Muscle of back (tissue), 11 donors: ENCODE measurements around the gene NOC3L. TPM values are rescaled to one million over a fixed set of nuclear protein-coding genes. Genes with fewer than 3 reads are reported as not detected.
A peak's percentile ranks its signal among the peaks of the same experiment; 100 is the strongest.
"Not testable (repeated sequence)": the region's sequence is repeated elsewhere in the genome, so short reads cannot be mapped to it uniquely, and the experiment has no call there.

ENCODE experiments used
- DNase-seq, 3 donors: peaks; one replicate each; pipeline versions ENCODE4 v3.0.0 to v3.0.0-alpha.2; 2013
- polyA plus RNA-seq, 10 donors: library from polyadenylated mRNA; unstranded; fragments of 120-200 nt; gene quantifications; one replicate each; pipeline ENCODE4 v1.2.1, GENCODE V29; 2013; ENCODE audit not compliant: insufficient read length in 10 of 10

The NOC3L gene
- polyA plus RNA-seq, 10 donors, result 12.7 to 21.3 (median 16.7) TPM

DNA sequence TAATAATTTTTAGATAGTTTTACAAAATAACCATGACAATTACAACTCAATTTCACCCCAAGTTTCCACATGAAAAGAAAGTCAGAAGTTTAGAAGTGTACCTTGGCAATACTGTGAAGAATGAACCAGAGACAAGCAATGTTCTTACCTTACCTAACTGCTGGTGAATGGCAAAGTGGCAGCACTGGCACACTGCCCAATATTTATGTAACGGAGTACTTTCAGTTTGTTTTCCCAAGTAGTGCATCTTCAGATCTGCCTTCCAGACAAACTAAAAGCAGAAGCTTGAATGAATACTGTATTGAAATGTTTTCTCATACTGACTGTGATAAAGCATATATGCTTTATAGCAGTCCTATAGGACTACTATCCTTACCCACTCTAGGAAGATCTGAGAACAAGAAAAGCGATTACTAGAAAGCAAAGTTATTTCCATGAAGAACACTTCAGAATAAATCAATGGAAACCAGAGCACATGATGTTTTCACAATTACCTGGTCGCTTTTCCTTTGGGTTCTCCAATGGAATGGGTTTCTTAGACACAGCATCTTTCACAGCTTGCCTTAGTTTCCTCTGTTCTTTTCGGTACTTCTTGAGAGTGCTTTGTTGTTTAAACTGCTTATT lies 1.5 kb downstream of the NOC3L start:
- DNase-seq, result no peak

DNA sequence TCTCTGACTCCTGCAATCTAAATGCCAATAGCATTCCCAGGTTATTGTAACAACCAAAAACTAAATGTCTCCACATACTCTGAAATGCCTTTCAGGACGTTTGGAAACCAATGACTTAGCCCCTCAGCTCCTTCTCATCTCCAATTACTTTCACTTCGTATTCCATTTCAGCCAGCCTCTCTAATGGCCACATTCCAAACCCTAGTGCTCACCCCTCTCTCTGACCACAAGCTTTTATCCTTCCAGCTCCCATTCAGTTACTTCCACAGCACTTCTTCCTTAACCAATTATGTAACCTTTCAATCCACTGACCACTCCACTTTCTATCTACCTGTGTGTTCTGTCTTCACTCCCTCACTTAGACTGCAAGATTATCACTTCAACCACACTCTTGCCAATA lies 4.3 kb downstream of the NOC3L start:
- peak in 1 of 3 donors; percentile 77 for DNase-seq

DNA sequence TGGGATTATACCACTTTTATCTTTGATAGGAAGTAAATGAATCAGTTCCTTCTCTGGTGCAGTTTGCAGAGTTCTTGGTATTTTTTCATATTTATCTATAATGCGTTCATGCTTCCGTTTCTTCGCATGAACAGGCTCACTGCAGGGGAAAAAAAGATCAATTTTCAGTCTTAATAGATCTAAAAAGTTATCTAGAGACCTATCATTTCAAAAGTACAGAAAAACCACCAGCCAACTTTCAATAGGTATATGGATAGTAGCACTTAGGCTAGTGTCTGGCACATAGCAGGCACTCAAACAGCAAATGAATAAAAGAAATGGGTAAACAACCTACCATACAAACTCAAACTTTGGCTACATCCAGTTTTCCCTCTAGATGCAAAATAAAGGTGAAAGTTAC lies 5.5 kb downstream of the NOC3L start:
- DNase-seq, result no peak

DNA sequence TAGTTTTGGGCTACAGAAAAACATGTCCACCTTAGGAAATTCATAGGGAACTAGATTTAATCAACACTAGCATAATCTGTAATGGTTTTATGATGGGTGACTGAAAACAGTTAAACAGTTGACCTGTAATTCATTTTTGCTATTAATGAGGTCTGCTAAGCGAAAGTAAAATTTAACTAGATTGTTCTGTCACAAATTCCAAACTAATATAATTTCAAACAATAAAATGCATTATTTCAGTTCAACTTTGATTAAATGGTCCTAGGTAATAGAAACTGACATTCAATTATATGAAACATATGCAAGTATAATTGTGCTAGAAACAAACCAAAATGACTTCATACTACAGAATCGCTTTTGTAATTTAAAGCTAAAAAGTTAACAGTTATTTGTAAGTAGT lies 6.9 kb downstream of the NOC3L start:
- no peak for DNase-seq

DNA sequence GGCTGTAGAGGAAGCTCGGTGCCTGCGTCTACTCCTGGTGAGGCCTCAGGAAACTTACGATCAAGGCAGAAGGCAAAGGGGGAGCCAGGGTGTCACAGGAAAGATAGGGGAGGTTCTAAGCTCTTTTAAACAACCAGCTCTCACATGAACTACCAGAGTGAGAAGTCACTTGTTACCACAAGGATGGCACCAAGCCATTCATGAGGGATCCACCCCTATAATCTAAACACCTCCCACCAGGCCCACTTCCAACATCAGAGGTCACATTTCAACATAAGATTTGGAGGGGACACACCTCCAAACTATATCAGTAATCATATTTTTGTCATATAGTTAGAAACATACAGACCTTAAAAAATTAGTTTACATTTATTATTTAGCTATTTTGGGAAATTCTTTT lies 9.4 kb downstream of the NOC3L start:
- no peak for DNase-seq

DNA sequence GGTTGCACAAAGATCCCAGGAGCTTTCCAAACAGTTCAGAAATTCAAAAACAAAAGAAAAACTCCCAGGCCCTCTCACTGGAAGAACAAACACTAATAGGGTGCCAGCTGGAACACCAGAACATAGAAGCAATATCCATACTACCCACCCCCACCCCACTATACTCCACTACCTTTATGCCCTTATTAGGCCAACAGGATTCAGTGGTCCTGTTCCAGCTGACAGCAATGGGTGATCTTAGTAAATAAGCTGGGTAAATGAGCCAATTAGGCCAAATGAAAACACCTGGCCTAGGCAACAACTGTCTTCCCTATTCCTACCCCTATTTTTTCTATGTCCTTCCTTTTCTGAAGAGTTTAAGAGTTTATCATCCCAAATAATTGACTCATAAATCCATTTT lies 11.7 kb downstream of the NOC3L start:
- DNase-seq, result peak in 1 of 3 donors; percentile 8

DNA sequence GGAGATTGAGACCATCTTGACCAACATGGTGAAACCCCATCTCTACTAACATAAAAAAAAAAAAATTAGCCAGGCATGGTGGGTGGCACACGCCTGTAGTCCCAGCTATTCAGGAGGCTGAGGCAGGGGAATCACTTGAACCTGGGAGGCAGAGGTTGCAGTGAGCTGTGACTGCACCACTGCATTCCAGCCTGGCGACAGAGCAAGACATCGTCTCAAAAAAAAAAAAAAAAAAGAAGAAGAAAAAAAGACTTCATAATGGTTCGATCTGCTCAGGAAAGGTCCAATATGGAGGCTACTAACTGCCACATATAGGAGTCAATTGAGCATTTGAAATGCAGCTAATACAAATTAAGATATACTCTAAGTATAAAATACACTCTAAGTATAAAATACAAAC lies 12.2 kb downstream of the NOC3L start:
- DNase-seq, result not testable (repeated sequence)

DNA sequence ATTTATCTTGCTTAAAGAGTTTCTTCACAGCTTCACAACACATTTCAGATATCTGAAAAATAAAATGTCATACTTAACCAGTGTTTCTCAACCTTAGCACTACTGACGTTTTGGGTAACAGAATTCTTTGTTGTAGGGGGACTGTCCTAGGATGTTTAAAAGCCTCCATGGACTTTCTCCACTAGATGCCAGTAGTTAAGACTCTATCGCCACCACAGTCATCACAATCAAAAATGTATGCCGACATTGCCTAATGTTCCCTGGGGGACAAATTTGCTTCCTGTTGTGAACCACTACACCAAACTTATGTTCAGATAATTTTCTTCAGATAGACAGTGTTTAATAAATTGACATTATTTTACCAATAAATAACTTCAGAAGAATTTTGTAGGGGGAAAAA lies 13.4 kb downstream of the NOC3L start:
- DNase-seq, result no peak

DNA sequence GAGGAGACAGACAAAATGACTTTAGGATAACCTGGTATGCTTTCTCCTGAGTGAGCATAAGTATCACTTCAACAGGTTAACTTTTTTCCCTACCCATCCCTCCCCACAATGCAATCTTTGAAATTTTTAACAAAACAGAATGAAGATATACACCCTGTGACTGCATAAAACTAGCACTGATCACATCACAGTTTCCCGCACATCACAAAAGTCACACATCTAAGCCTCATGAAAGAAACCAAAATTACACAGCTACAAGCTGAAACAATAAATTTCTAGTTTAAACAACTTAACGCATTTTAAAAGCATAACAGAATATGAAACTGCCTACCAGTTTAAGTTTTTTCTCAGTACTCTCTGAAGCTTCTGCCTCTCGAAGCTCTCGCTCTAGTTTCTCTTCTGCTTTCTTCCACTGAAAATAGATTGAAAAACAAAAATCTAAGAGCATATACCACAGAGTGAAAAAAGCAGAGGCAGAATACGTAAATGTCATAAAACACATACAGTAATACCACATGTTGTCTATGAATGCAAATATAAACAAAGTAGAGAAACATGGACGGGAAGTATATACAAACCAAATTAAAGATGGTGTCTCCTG lies 18.1 kb downstream of the NOC3L start:
- no peak for DNase-seq

DNA sequence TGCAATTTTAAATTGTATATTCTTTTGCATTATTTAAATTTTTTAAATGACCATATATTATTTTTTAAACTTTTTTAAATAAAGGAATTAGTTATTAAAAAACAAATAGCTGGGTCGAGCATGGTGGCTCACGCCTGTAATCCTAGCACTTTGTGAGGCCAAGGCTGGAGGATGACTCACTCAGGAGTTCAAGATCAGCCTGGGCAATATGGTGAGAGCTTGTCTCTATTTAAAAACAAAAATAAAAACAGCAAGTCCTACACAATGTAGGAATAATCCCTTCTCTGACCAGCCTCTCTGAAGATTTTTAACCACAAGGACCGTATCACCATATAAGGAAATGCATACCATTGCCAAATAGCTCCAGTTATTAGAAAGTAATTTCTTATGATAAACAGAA lies 19.6 kb downstream of the NOC3L start:
- DNase-seq, result no peak

DNA sequence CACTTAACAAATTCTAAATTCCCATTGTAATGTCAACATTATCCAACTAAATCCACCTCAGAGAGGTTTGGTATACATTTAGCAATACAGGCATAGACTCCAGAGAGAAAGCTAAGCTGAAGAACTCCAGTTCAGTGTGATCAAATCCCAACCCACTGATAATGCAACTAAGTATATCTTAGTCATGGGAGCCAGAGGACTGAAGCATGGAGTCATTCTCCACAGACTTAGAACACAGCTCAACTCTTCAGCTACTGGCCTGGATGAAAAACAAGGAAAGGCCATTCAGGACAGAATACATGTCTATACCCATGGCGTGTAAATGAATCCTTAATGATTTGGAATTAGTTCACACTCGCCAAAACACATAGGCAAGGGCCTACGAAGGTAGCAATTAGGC lies 27.9 kb downstream of the NOC3L start:
- DNase-seq, result no peak

DNA sequence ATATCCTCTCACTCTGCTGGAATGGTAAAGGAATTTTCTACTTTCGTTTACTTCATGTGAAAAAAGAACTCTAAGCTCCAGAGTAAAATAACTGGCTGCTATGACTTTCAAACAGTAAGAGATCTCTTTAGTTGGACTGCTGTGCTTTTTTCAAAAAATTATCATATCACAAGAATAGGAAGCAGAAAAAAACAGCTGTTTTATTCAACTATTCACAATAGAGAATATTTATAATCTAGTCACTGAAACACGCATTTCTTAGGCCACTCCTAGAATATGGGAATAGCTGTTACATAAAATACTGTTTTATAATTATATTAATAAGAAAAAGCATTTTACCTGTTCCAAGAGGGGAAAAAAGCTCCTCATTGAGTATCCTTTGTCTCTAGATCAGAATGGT lies 29.7 kb downstream of the NOC3L start:
- no peak for DNase-seq

DNA sequence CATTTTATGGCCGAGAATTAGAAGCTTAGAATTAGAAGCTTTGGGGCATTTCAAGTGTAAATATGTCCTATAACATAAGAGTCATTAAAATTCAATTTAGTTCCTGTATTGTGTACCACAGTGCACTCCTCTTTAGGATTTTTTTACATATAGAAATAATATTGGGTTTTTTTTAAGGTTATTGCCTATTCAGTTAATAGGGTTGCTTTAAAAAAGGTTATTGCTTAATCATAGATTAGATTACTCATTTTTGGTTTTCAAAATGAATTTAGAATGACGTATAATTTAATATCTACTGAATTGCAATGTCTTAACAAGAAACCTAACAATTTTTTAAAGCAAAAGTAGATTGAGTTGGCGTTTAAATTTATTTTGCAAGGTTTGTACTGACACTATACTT lies 34.1 kb downstream of the NOC3L start:
- DNase-seq, result no peak

DNA sequence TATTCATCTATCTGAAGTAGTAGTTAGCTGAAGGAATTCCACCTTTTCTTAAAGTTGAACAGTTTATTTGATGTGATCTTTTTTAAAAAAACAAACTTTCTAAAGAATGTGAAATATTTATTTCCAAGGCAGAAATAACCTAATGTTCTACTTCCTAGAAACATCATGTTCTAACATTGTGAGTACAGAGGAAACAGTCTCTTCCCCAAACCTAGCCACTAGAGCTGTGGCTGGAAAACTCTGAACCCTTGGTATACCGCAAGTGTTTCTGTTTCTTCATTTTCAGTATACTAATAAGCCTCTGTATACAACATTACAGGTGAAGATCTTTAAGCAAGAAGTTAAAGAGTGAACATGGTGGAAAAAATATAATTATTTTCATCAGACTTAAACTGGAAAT lies 35.1 kb downstream of the NOC3L start:
- DNase-seq, result no peak

DNA sequence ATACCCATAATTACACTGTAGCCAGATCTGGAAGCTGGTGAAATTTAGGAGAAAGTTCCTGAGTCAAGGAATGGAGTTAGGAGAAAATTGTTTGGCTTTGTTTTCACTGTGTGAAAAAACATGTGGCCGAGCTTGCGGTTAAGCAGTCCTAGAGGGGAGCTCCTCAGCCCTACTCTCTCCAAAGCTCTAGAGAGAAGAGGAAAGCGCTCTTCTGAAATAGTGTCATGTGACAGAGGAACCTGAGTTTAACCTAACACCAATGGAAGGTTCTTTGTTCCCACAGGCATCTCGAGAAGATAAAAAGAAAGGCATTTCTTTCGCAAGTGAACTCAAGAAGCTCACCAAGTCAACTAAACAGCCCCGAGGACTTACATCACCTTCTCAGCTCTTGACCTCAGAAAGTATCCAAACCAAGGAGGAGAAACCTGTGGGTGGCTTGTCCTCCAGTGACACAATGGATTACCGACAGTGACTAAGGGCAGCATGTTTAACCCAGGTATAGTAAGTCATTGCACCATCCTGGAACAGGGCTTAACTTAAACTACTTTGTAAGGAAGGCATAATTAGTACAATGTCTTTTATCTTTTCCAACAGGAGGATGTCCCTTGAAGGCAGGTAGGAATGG lies 38.0 kb downstream of the NOC3L start:
- DNase-seq, result no peak

DNA sequence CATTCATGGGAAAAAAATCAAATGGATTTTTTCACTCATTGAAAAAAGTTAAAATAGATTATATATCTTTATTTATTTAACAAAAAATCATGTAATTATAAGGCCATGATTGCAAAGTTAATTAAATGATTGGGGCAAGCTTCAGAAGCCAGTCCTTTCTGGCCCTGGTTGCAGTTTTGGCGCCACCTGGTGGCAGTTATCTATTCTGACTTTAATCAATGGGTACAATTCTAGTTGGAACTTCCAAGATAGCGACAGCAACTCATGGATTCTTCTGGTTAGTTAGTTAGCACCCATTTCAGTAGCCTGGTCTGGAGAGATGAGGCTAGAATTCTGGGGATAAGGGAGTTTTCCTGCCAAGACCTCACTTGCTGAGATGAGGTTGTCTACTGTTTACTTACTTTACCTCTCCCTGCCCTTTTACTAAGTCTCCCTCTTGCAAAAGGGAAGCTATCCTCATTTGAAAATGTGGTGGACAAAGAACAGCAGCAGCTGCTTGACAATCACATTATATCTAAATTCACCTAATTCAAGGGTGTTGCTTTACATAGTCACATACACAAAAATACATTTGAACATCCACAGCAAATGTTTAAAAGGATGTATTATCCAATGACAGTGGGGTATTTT lies 42.3 kb downstream of the NOC3L start:
- peak; percentile 59 to 82 (median 82) for DNase-seq

DNA sequence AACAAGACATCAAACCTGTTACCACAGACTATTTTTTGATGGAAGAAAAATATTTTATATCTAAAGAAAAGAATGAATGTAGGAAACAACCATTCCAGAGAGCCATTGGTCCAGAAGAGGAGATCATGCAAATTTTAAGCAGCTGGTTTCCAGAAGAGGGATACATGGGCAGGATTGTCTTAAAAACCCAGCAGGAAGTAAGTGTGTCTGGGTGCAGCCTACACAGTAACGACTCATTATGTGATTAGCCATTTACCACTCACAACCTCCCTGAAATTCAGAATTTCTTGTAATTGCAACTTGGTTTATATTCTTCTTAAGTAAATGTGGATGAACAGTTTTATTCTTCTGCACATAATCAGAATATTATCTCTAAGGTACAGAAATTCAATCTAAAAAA lies 46.2 kb downstream of the NOC3L start:
- DNase-seq, result no peak

DNA sequence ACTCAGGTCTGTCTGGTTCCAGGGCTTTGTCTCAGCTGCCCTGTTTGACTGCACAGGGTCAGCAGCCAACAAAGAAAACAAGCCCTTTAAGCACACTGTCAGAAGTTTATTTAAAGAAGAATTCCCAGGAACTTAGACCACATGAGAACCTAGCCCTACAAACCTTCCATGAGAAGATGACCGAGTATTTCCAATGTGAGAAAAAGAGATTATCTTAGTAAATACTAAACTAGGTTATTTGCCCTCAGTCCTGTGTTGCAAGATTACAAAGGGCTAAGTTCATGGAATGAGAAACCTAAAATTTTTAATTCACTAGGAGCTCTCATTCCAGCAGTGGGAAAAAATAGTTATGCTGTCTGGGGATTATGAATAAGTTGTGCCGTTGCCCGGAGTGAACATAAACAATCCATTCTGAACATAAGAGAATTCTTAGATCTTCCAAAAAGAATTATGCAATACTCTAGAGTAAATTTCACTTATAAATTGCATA lies 46.7 kb downstream of the NOC3L start:
- DNase-seq, result peak; percentile 79 to 94 (median 87)

DNA sequence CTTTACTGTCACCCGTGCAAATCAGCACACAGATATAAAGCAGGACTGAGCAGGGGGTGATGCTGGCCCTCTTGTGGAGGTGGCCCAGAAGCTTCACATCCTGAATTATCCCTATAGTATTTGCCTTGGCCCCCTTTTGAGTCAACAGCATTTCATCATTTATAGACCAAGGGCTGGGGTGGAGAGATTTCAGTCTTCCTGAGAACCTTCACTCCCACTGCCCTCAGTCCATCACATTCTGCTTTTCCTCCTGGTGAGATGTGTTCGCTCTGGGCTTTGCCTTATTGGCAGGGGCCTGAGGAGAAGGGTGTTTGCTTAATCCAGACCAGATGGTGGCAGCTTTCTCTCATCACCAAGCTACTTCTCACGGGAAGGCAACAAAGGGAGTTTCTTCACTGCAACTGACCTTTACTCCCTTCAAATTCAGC lies 47.7 kb downstream of the NOC3L start:
- DNase-seq, result peak in 1 of 3 donors; percentile 58

DNA sequence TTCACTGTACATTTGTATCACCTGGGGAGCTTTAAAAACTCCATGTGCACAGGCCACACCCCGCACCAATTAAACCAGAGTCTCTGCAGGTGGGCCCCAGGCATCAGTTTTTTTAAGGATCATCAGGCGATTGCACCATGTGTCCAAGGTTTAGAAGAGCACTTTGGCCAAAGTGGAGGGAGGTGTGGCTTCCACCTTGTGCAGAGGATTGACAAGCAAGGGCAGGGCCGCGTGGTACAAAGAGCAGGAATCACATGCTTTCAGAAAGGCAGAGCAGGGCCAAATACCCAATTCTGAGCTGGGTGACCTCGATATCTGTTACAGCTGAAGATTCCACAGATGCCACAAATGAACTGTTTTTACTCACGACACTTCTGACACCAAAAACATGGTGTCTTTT lies 52.4 kb downstream of the NOC3L start:
- no peak for DNase-seq

DNA sequence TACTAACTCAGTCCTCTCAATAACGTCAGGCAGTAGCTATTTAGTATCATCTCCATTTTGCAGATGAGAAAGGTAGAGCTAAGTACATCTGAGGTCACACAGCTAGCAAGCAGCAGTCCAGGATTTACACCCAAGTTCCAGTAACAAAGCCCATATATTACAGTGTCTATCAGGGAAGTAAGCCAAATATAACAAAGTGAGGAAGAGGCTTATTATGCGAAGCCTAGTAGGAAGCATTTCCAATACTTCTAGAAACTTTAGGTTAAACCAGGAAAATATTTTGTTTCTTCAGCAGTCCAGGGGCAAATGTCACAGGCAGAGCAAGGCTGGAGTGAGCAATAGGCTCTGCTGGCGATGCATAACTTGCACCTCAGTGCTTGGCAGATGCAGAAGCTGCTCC lies 53.9 kb downstream of the NOC3L start:
- DNase-seq, result no peak

DNA sequence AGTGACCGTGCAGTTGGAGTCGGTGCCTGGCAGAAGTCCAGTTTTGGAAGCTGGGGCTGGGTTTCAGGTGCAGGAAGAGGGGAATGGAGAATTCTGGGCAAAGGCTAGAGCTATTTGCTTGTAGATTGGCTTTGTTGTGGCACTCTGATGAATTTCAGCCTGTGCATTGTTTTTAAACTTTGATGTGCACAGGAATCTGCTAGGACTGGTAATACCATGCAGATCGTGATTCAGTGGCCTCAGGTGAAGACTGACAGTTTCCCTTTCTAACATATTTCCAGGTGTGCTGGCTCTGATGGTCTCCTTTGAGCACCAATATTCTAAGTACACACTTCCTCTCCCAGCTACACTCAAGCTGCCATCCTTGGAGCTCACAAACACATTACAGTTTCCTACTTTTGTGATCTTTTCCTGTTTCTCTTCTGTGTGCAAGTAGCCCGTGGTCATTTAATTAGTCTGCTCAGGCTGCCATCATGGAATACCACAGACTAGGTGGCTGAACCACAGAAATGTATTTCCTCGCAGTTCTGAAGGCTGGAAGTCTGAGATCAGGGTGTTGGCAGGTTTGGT lies 55.6 kb downstream of the NOC3L start:
- DNase-seq, result no peak

DNA sequence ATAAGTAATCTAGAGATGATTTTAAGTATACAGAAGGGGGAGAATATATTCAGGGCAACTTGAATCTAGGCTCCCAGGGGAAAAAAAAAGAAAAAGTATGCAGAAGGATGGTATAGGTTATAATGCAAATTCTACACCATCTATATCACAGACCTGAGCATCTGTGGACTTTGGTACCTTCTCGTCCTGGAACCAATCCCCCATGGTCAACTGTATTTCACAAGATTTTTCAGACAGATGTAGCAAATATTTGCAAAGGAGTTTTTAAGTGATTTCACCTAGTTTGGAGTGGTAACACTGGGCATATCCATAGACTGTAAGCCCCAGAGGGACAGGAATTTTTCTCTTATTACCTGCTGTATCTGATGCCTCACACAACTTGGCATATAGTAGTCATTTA lies 58.8 kb downstream of the NOC3L start:
- no peak for DNase-seq
